Measurements from ENCODE around the gene SMG6.

- TF ChIP-seq CTCF (IDR thresholded peaks at IDR 0.05): no peak
- no peak for TF ChIP-seq POLR2A (IDR thresholded peaks at IDR 0.05)
Observed at GRCh38 chr17:2011411-2012371, 291.9 kb downstream of the SMG6 start.

Measured in heart left ventricle (tissue), 13 donors.